Stimulated activated CD8-positive, alpha-beta memory T cell treated with anti-CD3 and anti-CD28 coated beads, Interleukin-12 subunit alpha, Interleukin-12 subunit beta, amount 100 ng/mL, for 24 hours (primary cell): ENCODE data around the gene PEX1.
"Not testable (repeated sequence)": the region's sequence is repeated elsewhere in the genome, so short reads cannot be mapped to it uniquely, and the experiment has no call there.

Source experiments
- DNase-seq: peaks from one replicate; pipeline ENCODE4 v3.0.0-alpha.2; 2020; ENCODE audit errors: extremely low read depth

The PEX1 gene

GRCh38 chr7:92504563-92504962 lies 23.8 kb downstream of the PEX1 start:
- no peak for DNase-seq

DNA sequence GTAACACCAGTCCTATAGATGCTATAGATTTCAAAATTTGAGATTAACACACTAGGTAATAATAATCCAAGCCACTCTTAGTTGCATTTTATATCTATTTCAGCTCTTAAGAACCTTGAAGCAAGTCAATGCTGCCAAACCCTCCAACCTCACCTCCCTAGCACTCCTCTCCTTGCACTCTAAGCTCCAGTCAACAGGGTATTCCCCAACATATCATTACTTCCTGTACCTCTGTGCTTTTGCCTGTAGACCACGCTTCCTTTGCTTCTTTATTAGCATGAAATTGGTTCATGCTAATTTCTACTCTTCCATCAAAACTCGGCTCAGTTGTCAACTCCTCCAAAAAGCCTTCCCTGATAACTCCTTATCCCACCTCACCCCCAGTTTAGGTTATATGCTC lies 24.6 kb downstream of the PEX1 start:
- DNase-seq: no peak

DNA sequence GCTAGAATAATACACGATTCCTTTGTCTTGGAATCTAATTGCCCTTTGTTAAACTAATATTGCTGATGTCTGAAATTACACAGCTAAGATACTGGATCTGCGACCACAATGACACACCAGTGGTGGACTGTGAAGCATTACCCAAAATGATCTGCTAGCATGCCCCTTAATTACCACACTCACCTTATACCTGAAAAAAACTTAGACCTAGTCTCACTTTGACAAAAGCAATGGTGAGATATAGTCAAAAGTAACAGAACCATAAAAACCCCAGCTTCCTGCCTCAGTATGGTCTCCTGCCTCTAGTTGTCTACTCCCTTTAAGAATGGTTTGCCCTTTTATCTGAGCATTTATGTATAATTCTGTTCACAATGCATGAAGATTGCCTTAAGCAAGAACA lies 29.8 kb downstream of the PEX1 start:
- no peak for DNase-seq

GRCh38 chr7:92496876-92497275 lies 31.4 kb downstream of the PEX1 start:
- DNase-seq: no peak

DNA sequence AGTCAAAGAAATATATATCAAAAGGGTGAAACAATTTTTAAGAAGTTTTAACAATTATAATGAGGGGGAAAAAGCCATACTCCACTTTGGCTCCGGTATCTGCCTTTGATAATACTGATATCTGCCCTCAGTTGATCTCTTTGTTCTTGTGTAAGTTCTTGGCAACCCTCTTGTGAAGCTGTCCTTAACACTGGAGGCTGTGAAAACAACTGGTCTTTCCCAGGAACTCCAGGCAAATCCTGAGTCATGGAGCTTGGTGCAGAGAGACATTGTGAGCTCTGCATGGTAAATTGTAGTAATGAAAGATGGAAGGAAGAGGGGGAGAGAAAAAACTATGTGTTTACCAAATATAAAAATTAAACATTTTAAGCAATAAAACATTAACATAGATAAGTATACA lies 38.7 kb downstream of the PEX1 start:
- DNase-seq: no peak

- DNase-seq: no peak
Observed at GRCh38 chr7:92487804-92488203, 40.5 kb downstream of the PEX1 start.

DNA sequence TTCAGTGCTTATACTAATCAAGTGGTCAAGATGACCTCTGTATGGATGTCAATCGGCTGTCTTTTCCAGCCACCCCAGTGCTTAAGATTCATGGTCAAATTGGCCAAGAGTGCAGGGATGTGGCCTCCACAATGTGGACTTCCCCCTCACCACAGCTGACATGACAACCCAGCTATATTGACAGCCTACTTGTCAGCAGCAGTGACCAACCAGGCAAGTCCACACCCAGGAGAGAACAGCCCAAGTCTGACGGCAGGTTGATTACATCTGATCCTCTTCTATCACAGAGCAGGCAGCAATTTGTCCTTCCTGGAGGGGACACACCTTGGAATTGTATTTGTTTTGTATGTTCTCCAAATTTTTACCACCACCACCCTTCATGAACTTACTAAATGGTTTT lies 42.3 kb downstream of the PEX1 start:
- DNase-seq: no peak

GRCh38 chr7:92485267-92485892 lies 42.9 kb downstream of the PEX1 start:
- no peak for DNase-seq

- DNase-seq: not testable (repeated sequence)
Observed at GRCh38 chr7:92484226-92484625, 44.1 kb downstream of the PEX1 start.

DNA sequence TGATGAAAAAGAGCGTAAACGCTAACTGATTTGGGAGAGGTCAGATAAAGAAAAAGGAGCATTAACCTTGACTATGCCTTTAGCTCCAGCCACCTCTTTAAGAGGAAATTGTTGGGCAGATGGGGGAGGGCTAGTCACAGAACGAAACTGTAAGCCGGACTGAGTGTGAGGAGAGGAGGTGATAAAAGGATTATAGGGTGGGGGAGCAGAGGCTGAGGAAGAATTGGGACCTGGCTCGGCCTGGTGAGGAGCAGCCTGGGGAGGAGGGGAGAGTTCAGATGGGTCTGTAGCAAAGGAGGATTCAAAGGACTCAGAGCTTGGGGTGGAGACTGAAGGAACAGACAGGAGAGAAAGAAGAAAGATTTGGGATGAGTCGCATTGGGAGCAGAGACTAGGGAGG lies 44.7 kb downstream of the PEX1 start:
- not testable (repeated sequence) for DNase-seq

- not testable (repeated sequence) for DNase-seq
Observed at GRCh38 chr7:92479146-92479545, 49.2 kb downstream of the PEX1 start.

DNA sequence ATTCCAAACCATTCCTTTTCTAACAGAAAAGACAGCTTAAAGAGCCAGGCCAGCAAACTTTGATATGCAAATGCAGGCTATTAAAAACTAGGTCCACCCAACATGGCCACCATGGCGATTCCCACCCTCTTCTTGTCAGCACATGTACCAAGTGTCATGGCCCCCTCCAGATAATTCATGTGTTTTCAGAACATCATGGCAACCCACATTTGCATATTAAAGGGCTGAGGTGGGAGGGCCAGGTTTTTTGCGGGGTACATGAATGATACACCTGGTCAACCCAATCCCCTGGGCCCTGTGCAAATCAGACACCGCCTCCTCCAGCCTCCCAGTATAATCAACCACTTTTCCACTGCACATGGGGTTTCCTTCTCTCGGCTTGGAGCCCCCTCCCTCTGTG lies 49.6 kb downstream of the PEX1 start:
- no peak for DNase-seq

DNA sequence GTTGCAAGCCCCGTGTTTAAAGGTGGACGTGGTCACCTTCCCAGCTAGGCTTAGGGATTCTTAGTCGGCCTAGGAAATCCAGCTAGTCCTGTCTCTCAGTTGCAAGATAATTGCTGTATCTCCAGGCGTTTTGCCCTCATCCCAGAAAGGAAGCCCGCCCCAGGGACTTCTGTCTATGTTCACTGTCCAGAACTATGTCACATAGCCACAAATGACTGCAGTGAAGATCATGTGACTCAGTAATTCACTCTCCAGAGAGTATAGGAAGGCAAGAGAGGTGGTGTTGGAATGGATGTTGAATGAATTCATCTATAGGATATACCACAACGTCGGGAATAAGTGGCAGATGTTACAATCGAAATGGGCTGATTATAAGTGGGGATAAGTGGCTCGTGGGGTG lies 50.2 kb downstream of the PEX1 start:
- no peak for DNase-seq

GRCh38 chr7:92477681-92478080 lies 50.6 kb downstream of the PEX1 start, which contains the start of gene ERVW-1:
ERVW-1 (minus strand) TSS chr7:92477946; CDS start chr7:92470381, 7,565 bp downstream.
- DNase-seq: not testable (repeated sequence)

DNA sequence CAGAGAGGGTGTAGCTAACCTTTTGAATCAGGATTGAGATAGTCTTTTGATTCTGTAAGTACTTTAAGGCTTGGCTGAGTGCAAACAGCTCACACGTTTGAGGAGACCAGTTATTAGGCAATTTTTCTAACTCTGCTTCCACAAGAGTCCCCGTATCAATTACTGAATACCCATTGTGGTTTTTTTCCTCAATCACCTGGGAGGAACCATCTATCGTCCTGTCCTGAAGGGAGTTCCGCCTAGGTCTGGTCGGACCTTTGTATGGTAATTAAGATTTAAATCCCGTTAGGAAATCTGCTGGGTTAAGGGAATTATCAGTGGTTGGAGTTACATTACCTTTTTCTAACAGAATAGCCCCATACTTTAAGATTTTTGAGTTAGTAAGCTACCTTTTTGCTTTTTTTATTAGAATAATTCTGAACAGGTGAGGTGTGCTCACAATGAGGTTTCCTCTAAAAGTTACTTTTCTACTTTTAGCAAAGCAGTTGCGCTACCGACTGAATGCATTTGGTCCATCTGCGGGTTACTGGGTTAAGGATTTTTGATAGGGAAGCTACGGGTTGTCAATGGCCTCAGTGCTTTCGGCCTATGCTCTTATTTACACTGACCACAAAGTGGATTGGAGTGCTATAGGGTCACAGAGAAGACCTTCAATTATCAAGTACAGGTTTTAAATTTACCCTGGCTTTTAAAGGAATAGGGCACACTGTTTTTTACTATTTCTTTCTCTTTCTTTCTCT lies 52.3 kb downstream of the PEX1 start:
- DNase-seq: not testable (repeated sequence)

DNA sequence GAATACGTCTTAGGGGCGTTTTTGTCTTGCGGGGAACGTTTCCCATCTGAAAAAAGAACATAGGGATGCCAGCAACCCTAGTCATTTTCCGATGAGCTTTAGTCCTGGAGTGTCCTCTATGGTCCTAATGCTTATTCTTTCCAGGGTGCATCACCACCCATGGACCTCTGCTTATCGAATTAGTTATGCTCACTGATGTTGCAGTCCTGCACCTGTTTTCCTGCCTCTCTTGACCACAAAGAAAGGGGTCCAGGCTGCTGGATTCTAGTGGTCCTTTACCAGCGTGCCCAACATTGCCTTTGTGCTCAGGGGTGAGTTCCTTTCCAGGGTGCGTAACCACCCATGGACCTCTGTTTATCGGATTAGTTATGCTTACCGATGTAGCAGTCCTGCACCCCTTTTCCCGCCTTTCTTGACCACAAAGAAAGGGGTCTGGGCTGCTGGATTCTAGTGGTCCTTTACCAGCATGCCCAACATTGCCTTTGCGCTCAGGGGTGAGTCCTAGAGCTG lies 53.0 kb downstream of the PEX1 start:
- DNase-seq: not testable (repeated sequence)

- not testable (repeated sequence) for DNase-seq
Observed at GRCh38 chr7:92473989-92474388, 54.3 kb downstream of the PEX1 start.

GRCh38 chr7:92468589-92468988 lies 59.7 kb downstream of the PEX1 start:
- DNase-seq: not testable (repeated sequence)

- DNase-seq: no peak
Observed at GRCh38 chr7:92466682-92467081, 61.6 kb downstream of the PEX1 start.

- DNase-seq: no peak
Observed at GRCh38 chr7:92464515-92464914, 63.8 kb downstream of the PEX1 start.

DNA sequence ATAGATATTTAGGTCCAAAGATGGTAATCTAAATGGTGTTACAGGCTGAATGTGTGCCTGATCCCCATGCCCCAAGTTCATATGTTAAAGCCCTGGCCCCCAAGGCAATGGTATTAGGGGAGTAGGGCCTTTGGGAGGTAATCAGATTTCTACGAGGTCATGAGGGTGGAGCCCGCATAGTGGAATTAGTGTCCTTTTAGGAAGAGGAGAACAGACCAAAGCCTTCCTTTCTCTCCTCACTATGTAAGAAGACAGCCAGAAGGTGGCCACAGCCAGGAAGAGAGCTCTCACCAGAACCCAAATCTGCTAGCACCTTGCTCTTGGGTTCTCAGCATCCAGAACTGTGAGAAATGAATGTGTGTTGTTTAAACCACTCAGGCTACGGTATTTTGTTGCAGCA lies 65.8 kb downstream of the PEX1 start:
- DNase-seq: no peak

- DNase-seq: no peak
Observed at GRCh38 chr7:92461027-92462003, 67.0 kb downstream of the PEX1 start.
